Fibroblast of lung (primary cell): ENCODE results near the gene RBMS2. TPM values are rescaled to one million over a fixed set of nuclear protein-coding genes. Genes with fewer than 3 reads are reported as not detected.

Source experiments
- DNase-seq, 2 donors: peaks; one replicate each; pipeline versions ENCODE4 v3.0.0 to v3.0.0-alpha.2; 2010; ENCODE audit warnings: low read depth in 2 of 2
- H2AFZ ChIP-seq: 2 replicates; pipeline ENCODE4 v1.5.1; 2012; ENCODE audit warnings: low read length, control low read depth, inconsistent platforms
- H3K27ac ChIP-seq: 2 replicates; pipeline ENCODE4 v1.5.1; 2011; ENCODE audit warnings: low read length, control low read depth; ENCODE audit not compliant: insufficient read depth
- H3K27me3 ChIP-seq: 2 replicates; pipeline ENCODE4 v1.5.1; 2011; ENCODE audit warnings: mild to moderate bottlenecking, low read length; ENCODE audit not compliant: control insufficient read depth, insufficient read depth
- H3K36me3 ChIP-seq: 2 replicates; pipeline ENCODE4 v1.5.1; 2011; ENCODE audit warnings: low read length; ENCODE audit not compliant: control insufficient read depth, insufficient read depth
- H3K4me1 ChIP-seq: 2 replicates; pipeline ENCODE4 v1.5.1; 2011; ENCODE audit warnings: low read length; ENCODE audit not compliant: control insufficient read depth, insufficient read depth; ENCODE audit errors: extremely low read depth
- H3K4me2 ChIP-seq: 2 replicates; pipeline ENCODE4 v1.5.1; 2011; ENCODE audit warnings: low read length, control low read depth; ENCODE audit not compliant: insufficient read depth; ENCODE audit errors: extremely low read depth
- H3K4me3 ChIP-seq, 4 experiments: fragments of 200-600 bp in 1 of 4; sonication (generic) in 1 of 4; replicated peaks in 1 of 4; 2 replicates each; pipeline ENCODE4 v1.5.1; 2011 to 2016; ENCODE audit warnings: low read length in 4 of 4, low read depth in 3 of 4, mild to moderate bottlenecking in 3 of 4, control low read depth in 2 of 4, inconsistent platforms in 1 of 4, mixed read lengths in 1 of 4; ENCODE audit not compliant: insufficient read depth in 1 of 4; ENCODE audit errors: control extremely low read depth in 1 of 4
- H3K79me2 ChIP-seq: 2 replicates; pipeline ENCODE4 v1.5.1; 2012; ENCODE audit warnings: mild to moderate bottlenecking, low read length, inconsistent platforms; ENCODE audit not compliant: control insufficient read depth, insufficient read depth
- H3K9ac ChIP-seq: 2 replicates; pipeline ENCODE4 v1.5.1; 2011; ENCODE audit warnings: mild to moderate bottlenecking, low read length, control low read depth; ENCODE audit not compliant: insufficient read depth
- H3K9me3 ChIP-seq: 2 replicates; pipeline ENCODE4 v1.5.1; 2012; ENCODE audit warnings: low read depth, low read length; ENCODE audit not compliant: control insufficient read depth, insufficient read depth
- H4K20me1 ChIP-seq: 2 replicates; pipeline ENCODE4 v1.5.1; 2011; ENCODE audit warnings: low read length; ENCODE audit not compliant: control insufficient read depth, insufficient read depth; ENCODE audit errors: extremely low read depth
- EZH2 ChIP-seq: IDR thresholded peaks from 2 replicates; pipeline ENCODE4 v1.5.1; 2012; ENCODE audit warnings: low read length, control low read depth, mild to moderate bottlenecking; ENCODE audit errors: missing control alignments
- polyA plus RNA-seq, 2 donors: library from polyadenylated mRNA; depleted of rRNA in 1 of 2; stranded (reverse) in 1 of 2; unstranded in 1 of 2; fragments of >200 nt; gene quantifications; 2 replicates each; pipeline ENCODE4 v1.2.1, GENCODE V29; 2011 to 2012; ENCODE audit warnings: missing spikeins in 1 of 2
- total RNA-seq: library from RNA; depleted of rRNA; stranded (reverse); fragments of >200 nt; gene quantifications from 2 replicates; pipeline ENCODE4 v1.2.1, GENCODE V29; 2014
- TF ChIP-seq, protein P1 (sequence below), 2 donors: IDR thresholded peaks in 1 of 2; conservative IDR thresholded peaks in 1 of 2; 1 replicate in 1 of 2; 2 replicates in 1 of 2; pipeline ENCODE4 v1.5.1; 2011 to 2012; ENCODE audit warnings: low read length in 2 of 2, control low read depth in 1 of 2, inconsistent platforms in 1 of 2, low read depth in 1 of 2, mild to moderate bottlenecking in 1 of 2

Gene RBMS2
- total and polyA plus RNA-seq, 2 donors (not counting 1 experiment from before 2014, with no cell fraction given): 23.1 to 66.9 TPM

DNA sequence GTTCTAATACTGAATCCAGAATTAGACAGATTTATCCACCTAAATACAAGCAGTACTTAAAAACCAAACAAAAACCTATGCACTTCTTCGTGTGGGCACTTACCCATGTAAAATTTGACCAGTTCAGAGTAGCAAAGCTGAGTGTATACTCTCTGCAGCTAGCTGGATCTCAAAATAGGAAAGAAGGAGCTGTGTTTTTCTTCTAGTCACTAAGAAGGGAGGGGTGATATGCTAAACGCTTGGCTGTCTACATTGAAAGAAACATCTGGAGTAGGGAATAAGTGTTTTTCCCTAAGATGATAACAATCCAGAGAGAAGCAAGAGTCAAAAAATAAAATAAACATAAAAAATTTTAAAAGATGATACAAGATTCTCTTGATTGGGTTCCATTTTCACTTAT lies 20.0 kb downstream of the RBMS2 start:
- Histone ChIP-seq H3K36me3 (no peaks in the 10 kb centered on the region), H3K4me3 (no peak overlapping the region), H3K9ac (no peak overlapping the region), H3K9me3 (no peaks in the 10 kb centered on the region), H3K27me3 (no peaks in the 10 kb centered on the region), H3K27ac (no peak overlapping the region), H4K20me1 (no peaks in the 10 kb centered on the region), H2AFZ (no peak overlapping the region), H3K4me1 (peaks cover 3% of the 10 kb centered on the region), H3K79me2 (peaks cover 58% of the 10 kb centered on the region), H3K4me2 (no peak overlapping the region)
- peak in 1 of 2 donors; percentile 44 for DNase-seq
- TF ChIP-seq, protein P1, sequence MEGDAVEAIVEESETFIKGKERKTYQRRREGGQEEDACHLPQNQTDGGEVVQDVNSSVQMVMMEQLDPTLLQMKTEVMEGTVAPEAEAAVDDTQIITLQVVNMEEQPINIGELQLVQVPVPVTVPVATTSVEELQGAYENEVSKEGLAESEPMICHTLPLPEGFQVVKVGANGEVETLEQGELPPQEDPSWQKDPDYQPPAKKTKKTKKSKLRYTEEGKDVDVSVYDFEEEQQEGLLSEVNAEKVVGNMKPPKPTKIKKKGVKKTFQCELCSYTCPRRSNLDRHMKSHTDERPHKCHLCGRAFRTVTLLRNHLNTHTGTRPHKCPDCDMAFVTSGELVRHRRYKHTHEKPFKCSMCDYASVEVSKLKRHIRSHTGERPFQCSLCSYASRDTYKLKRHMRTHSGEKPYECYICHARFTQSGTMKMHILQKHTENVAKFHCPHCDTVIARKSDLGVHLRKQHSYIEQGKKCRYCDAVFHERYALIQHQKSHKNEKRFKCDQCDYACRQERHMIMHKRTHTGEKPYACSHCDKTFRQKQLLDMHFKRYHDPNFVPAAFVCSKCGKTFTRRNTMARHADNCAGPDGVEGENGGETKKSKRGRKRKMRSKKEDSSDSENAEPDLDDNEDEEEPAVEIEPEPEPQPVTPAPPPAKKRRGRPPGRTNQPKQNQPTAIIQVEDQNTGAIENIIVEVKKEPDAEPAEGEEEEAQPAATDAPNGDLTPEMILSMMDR (conservative IDR thresholded peaks at IDR 0.05 in 1 of 2, IDR thresholded peaks at IDR 0.05 in 1 of 2; ENCODE audit: low read depth in 1 of 2, low read length in 2 of 2): no peak
- TF ChIP-seq EZH2: no peak

DNA sequence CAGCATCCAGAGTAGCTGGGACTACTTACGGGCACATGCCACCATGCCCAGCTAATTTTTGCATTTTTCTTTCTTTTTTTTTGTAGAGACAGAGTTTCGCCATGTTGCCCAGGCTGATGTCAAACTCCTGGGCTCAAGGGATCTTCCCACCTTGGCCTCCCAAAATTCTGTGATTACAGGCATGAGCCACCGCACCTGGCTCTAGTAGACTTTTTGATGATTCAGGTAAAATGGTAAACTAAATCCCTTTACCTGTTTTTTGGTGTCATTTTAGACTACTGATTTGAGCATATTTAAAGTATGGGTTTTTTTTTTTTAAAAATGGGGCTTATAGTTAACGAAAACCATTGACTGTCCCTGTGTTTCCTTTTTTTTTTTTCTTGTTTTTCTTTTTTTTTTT lies 20.5 kb downstream of the RBMS2 start:
- peaks cover 3% of the 10 kb centered on the region for H3K4me1 ChIP-seq
- DNase-seq: no peak
- no peaks in the 10 kb centered on the region for H3K36me3 ChIP-seq
- no peaks in the 10 kb centered on the region for H4K20me1 ChIP-seq
- peaks cover 59% of the 10 kb centered on the region for H3K79me2 ChIP-seq
- H3K27me3 ChIP-seq: no peaks in the 10 kb centered on the region
- H3K27ac ChIP-seq: no peak overlapping the region
- no peak overlapping the region for H3K9ac ChIP-seq
- TF ChIP-seq, protein P1 (conservative IDR thresholded peaks at IDR 0.05 in 1 of 2, IDR thresholded peaks at IDR 0.05 in 1 of 2; ENCODE audit: low read depth in 1 of 2, low read length in 2 of 2): no peak
- TF ChIP-seq EZH2: no peak
- no peaks in the 10 kb centered on the region for H3K9me3 ChIP-seq
- H3K4me3 ChIP-seq: no peak overlapping the region
- no peak overlapping the region for H2AFZ ChIP-seq
- H3K4me2 ChIP-seq: no peak overlapping the region

- H4K20me1 ChIP-seq: no peaks in the 10 kb centered on the region
- H3K79me2 ChIP-seq: peaks cover 58% of the 10 kb centered on the region
- H3K9ac ChIP-seq: no peak overlapping the region
- no peaks in the 10 kb centered on the region for H3K27me3 ChIP-seq
- no peaks in the 10 kb centered on the region for H3K4me1 ChIP-seq
- H3K36me3 ChIP-seq: no peaks in the 10 kb centered on the region
- H3K4me3 ChIP-seq: no peak overlapping the region
- TF ChIP-seq EZH2: no peak
- TF ChIP-seq, protein P1 (conservative IDR thresholded peaks at IDR 0.05 in 1 of 2, IDR thresholded peaks at IDR 0.05 in 1 of 2; ENCODE audit: low read depth in 1 of 2, low read length in 2 of 2): no peak
- H3K27ac ChIP-seq: no peak overlapping the region
- no peak overlapping the region for H3K4me2 ChIP-seq
- no peak for DNase-seq
- no peak overlapping the region for H2AFZ ChIP-seq
- no peaks in the 10 kb centered on the region for H3K9me3 ChIP-seq
Observed at GRCh38 chr12:56545023-56545604, 23.5 kb downstream of the RBMS2 start.
